Measurements from ENCODE around the gene HDAC3.
"Not testable (repeated sequence)": the region's sequence is repeated elsewhere in the genome, so short reads cannot be mapped to it uniquely, and the experiment has no call there.

HDAC3 gene

GRCh38 chr5:141633871-141634561 lies 2.6 kb downstream of the HDAC3 start:
- DNase-seq: no peak

- no peak for DNase-seq
These were observed 4.0 kb downstream of the HDAC3 start for GRCh38 chr5:141632650-141633049.

GRCh38 chr5:141630570-141631140 lies 6.0 kb downstream of the HDAC3 start:
- no peak for DNase-seq

GRCh38 chr5:141628175-141628788 lies 8.4 kb downstream of the HDAC3 start:
- no peak for DNase-seq

- DNase-seq: no peak
These were observed 13.0 kb downstream of the HDAC3 start for GRCh38 chr5:141623611-141624010.

- DNase-seq: no peak
These were observed 13.5 kb downstream of the HDAC3 start for GRCh38 chr5:141623186-141623585.

- DNase-seq: peak; percentile 10
These were observed 17.7 kb downstream of the HDAC3 start, which contains the start of gene DIAPH1 for GRCh38 chr5:141618804-141619554. TSS of gene DIAPH1 (minus strand) at chr5:141619000. CDS start at chr5:141618914, 86 bp downstream.

GRCh38 chr5:141618030-141618803 lies 18.4 kb downstream of the HDAC3 start:
- no peak for DNase-seq

GRCh38 chr5:141617682-141618029 lies 19.0 kb downstream of the HDAC3 start:
- no peak for DNase-seq

GRCh38 chr5:141617128-141617527 lies 19.5 kb downstream of the HDAC3 start:
- DNase-seq: no peak

GRCh38 chr5:141615991-141616720 lies 20.5 kb downstream of the HDAC3 start:
- DNase-seq: no peak

GRCh38 chr5:141613344-141613743 lies 23.3 kb downstream of the HDAC3 start:
- no peak for DNase-seq

- no peak for DNase-seq
These were observed 25.4 kb downstream of the HDAC3 start for GRCh38 chr5:141611289-141611688.

- DNase-seq: not testable (repeated sequence)
These were observed 26.7 kb downstream of the HDAC3 start for GRCh38 chr5:141609921-141610320.

GRCh38 chr5:141609044-141609443 lies 27.6 kb downstream of the HDAC3 start:
- DNase-seq: no peak

GRCh38 chr5:141608557-141608956 lies 28.1 kb downstream of the HDAC3 start:
- no peak for DNase-seq

GRCh38 chr5:141608046-141608445 lies 28.6 kb downstream of the HDAC3 start:
- no peak for DNase-seq

GRCh38 chr5:141605523-141606277 lies 30.9 kb downstream of the HDAC3 start:
- DNase-seq: no peak

- DNase-seq: no peak
These were observed 32.5 kb downstream of the HDAC3 start for GRCh38 chr5:141603923-141604717.

GRCh38 chr5:141602606-141603005 lies 34.0 kb downstream of the HDAC3 start:
- no peak for DNase-seq

All from NCI-H1417 treated with DMSO at 0.1 percent for 48 hours (cell line).